K562 (cell line): Measurements from ENCODE around the gene TUBB6. TPM values are rescaled to one million over a fixed set of nuclear protein-coding genes. Genes with fewer than 3 reads are reported as not detected.

Experiments used
- ATAC-seq: fragments of 200-7000 bp; cut with Tn5 transposase; 3 replicates; pipeline ENCODE4 v1.9.1; 2020; ENCODE audit warnings: moderate library complexity
- BruUV-seq: library from RNA; stranded (reverse); fragments of 400-500 nt; replicated peaks from 2 replicates; lab custom pipeline; 2021; lab: Mats Ljungman, UMichigan
- CTCF ChIA-PET: fragments of 300-600 bp; formaldehyde crosslinking; extraction: SDS; loops from one replicate; lab custom pipeline; 2021; ENCODE audit warnings: low intra/inter-chr PET ratio; lab: Yijun Ruan, JAX
- POLR2A ChIA-PET: fragments of 300-600, 350-650 bp; sonication (Branson Sonifier 250); formaldehyde crosslinking; extraction: SDS; loops from one replicate; lab custom pipeline; 2021; ENCODE audit warnings: antibody characterized with exemption, inconsistent platforms; lab: Yijun Ruan, JAX
- DNase-seq, 4 experiments: peaks; one replicate each; pipeline versions ENCODE4 v3.0.0 to v3.0.0-alpha.2; 2011 to 2018; ENCODE audit warnings: low spot score in 3 of 4, mixed read lengths in 3 of 4; ENCODE audit errors: extremely low read depth in 1 of 4
- FAIRE-seq: peaks from 2 replicates; lab custom pipeline; 2011; peaks lifted over from hg19 to GRCh38; lab: Jason Lieb, UNC
- H2AFZ ChIP-seq: 2 replicates; pipeline ENCODE4 v1.6.0; 2011; ENCODE audit warnings: low read depth, low read length, control low read depth, inconsistent platforms
- H3K27ac ChIP-seq: fragments of 200-600 bp; 3 replicates; pipeline ENCODE4 v1.8.0; 2011; ENCODE audit warnings: low read depth, mild to moderate bottlenecking, control low read depth, inconsistent platforms, low read length, moderate library complexity, mixed read lengths; ENCODE audit errors: extremely low read depth
- H3K27me3 ChIP-seq, 2 experiments: fragments of 300-600 bp in 1 of 2; 2 replicates in 1 of 2; 3 replicates in 1 of 2; pipeline versions ENCODE4 v1.6.0 to v1.8.0; 2011; ENCODE audit warnings: inconsistent platforms in 2 of 2, low read length in 2 of 2, mild to moderate bottlenecking in 1 of 2, mixed read lengths in 1 of 2, moderate library complexity in 1 of 2; ENCODE audit not compliant: control insufficient read depth in 2 of 2, insufficient read depth in 2 of 2
- H3K36me3 ChIP-seq: fragments of 300-600 bp; 3 replicates; pipeline ENCODE4 v1.8.0; 2011; ENCODE audit warnings: mild to moderate bottlenecking, low read length, inconsistent platforms; ENCODE audit not compliant: control insufficient read depth, insufficient read depth
- H3K4me1 ChIP-seq, 2 experiments: fragments of 200-600 bp in 1 of 2; replicated peaks in 1 of 2; 2 replicates in 1 of 2; 3 replicates in 1 of 2; pipeline versions ENCODE4 v1.5.1 to v1.8.0; 2011; ENCODE audit warnings: inconsistent platforms in 2 of 2, low read length in 2 of 2, mild to moderate bottlenecking in 1 of 2, mixed read lengths in 1 of 2, moderate library complexity in 1 of 2; ENCODE audit not compliant: control insufficient read depth in 2 of 2, insufficient read depth in 2 of 2
- H3K4me2 ChIP-seq: 2 replicates; pipeline ENCODE4 v1.6.1; 2011; ENCODE audit warnings: low read length, control low read depth, inconsistent platforms, mixed read lengths; ENCODE audit not compliant: insufficient read depth
- H3K4me3 ChIP-seq: fragments of 200-600 bp; sonication (generic), shearing (Covaris generic); 2 replicates; pipeline ENCODE4 v1.5.1; 2016; ENCODE audit warnings: control low read depth, inconsistent platforms
- H3K79me2 ChIP-seq: fragments of 200-600 bp; 3 replicates; pipeline ENCODE4 v1.8.0; 2011; ENCODE audit warnings: low read length, inconsistent platforms; ENCODE audit not compliant: control insufficient read depth, insufficient read depth
- H3K9ac ChIP-seq, 2 experiments: 2 replicates each; pipeline versions ENCODE4 v1.6.0 to v1.6.1; 2011; ENCODE audit warnings: low read depth in 2 of 2, low read length in 2 of 2, control low read depth in 1 of 2, inconsistent platforms in 1 of 2, mild to moderate bottlenecking in 1 of 2, mixed read lengths in 1 of 2; ENCODE audit not compliant: insufficient read depth in 1 of 2
- H3K9me1 ChIP-seq: one replicate; pipeline ENCODE4 v1.6.0; 2011; ENCODE audit warnings: inconsistent platforms, mild to moderate bottlenecking, low read length, moderate library complexity; ENCODE audit not compliant: control insufficient read depth, insufficient read depth
- H3K9me3 ChIP-seq: replicated peaks from 2 replicates; pipeline ENCODE4 v1.5.1; 2011; ENCODE audit warnings: low read depth, low read length, inconsistent platforms; ENCODE audit not compliant: control insufficient read depth, insufficient read depth
- H4K20me1 ChIP-seq: replicated peaks from 2 replicates; pipeline ENCODE4 v1.6.1; 2011; ENCODE audit warnings: low read length, inconsistent platforms, mixed read lengths; ENCODE audit not compliant: control insufficient read depth, insufficient read depth
- GABPB2 ChIP-seq: fragments of 250-450 bp; sonication (Bioruptor Pico); conservative IDR thresholded peaks from 2 replicates; pipeline ENCODE4 v1.5.1; 2021; ENCODE audit warnings: mild to moderate bottlenecking
- JUND ChIP-seq, 2 experiments: IDR thresholded peaks; 2 replicates in 1 of 2; 3 replicates in 1 of 2; pipeline ENCODE4 v1.6.1; 2011; ENCODE audit warnings: borderline replicate concordance in 2 of 2, low read depth in 2 of 2, low read length in 2 of 2, improper control_type of control experiment in 1 of 2, missing biosample characterization in 1 of 2, missing genetic modification characterization in 1 of 2, missing genetic modification reagents in 1 of 2
- LEF1 ChIP-seq: fragments of 450-650 bp; IDR thresholded peaks from 2 replicates; pipeline ENCODE4 v1.6.1; 2016; ENCODE audit warnings: mild to moderate bottlenecking
- MEF2D ChIP-seq: conservative IDR thresholded peaks from 2 replicates; pipeline ENCODE4 v1.6.1; 2016; ENCODE audit warnings: low read depth, missing genetic modification characterization, missing compliant biosample characterization
- NCOA4 ChIP-seq: fragments of 450-650 bp; IDR thresholded peaks from 2 replicates; pipeline ENCODE4 v1.6.1; 2018; ENCODE audit warnings: mild to moderate bottlenecking; ENCODE audit not compliant: partially characterized antibody
- NFE2L1 ChIP-seq: fragments of 450-650 bp; IDR thresholded peaks from 2 replicates; pipeline ENCODE4 v1.6.1; 2016; ENCODE audit warnings: missing genetic modification characterization, low read depth, mild to moderate bottlenecking, missing compliant biosample characterization, moderate library complexity, borderline replicate concordance
- NR2F6 ChIP-seq: fragments of 450-650 bp; formaldehyde crosslinking; IDR thresholded peaks from 2 replicates; pipeline ENCODE4 v1.4.0; 2020; ENCODE audit warnings: mild to moderate bottlenecking
- NR4A1 ChIP-seq, 2 experiments: fragments of 250-450 bp in 1 of 2; fragments of 450-650 bp in 1 of 2; sonication (Bioruptor Pico) in 1 of 2; IDR thresholded peaks; 2 replicates each; pipeline versions ENCODE4 v1.4.0 to v1.6.1; 2016 to 2020; ENCODE audit warnings: mild to moderate bottlenecking in 2 of 2, missing compliant biosample characterization in 1 of 2, missing genetic modification characterization in 1 of 2, moderate library complexity in 1 of 2
- SRSF9 ChIP-seq: fragments of 200-400 bp; formaldehyde crosslinking; IDR thresholded peaks from 2 replicates; pipeline ENCODE4 v1.6.1; 2017; ENCODE audit warnings: low read depth, low read length, borderline replicate concordance
- YBX1 ChIP-seq: fragments of 450-650 bp; IDR thresholded peaks from 2 replicates; pipeline ENCODE4 v1.7.1; 2016; ENCODE audit warnings: mild to moderate bottlenecking
- ZNF23 ChIP-seq: fragments of 250-450 bp; sonication (Bioruptor Pico); IDR thresholded peaks from 2 replicates; pipeline ENCODE4 v1.4.0; 2020; ENCODE audit warnings: mild to moderate bottlenecking
- WGBS: fragments of 100-300 bp; shearing (Covaris generic); methylation state at CpG from one replicate; pipeline ENCODE4 v1.1.6; 2016; ENCODE audit warnings: low coverage, mixed read lengths; ENCODE audit not compliant: insufficient coverage; ENCODE audit errors: missing lambda C conversion rate; 5-methylcytosine and 5-hydroxymethylcytosine counted together
- in situ Hi-C: fragments of 300-500 bp; cut with MboI; formaldehyde crosslinking; loops from 4 replicates; pipeline ENCODE4 v1.15.0; 2018; ENCODE audit warnings: inconsistent platforms, mixed read lengths
- intact Hi-C: fragments of 100-400 bp; cut with micrococcal nuclease; formaldehyde crosslinking; loops from 2 replicates; pipeline ENCODE4 v1.14.2; 2022
- polyA plus RNA-seq, 8 experiments: library from polyadenylated mRNA; depleted of rRNA in 4 of 8; stranded (reverse) in 5 of 8; unstranded in 3 of 8; fragments of >200 nt; fragmentation: Nextera tagmentation in 2 of 8; fragmentation: Illumina TruSeq in 1 of 8; extraction: Ambion mirVana in 2 of 8; extraction: Trizol in 1 of 8; gene quantifications; 2 replicates each; pipeline versions ENCODE4 v1.2.1 to v1.2.3, GENCODE V29; 2011 to 2014; ENCODE audit warnings: inconsistent platforms in 1 of 8, missing spikeins in 1 of 8
- total RNA-seq, 7 experiments: library from RNA; depleted of rRNA in 6 of 7; stranded (reverse); fragments of >200 nt in 6 of 7; fragmentation: Illumina TruSeq in 2 of 7; extraction: Trizol in 2 of 7; gene quantifications; 2 replicates each; pipeline versions ENCODE4 v1.2.1 to v1.2.3, GENCODE V29; 2011 to 2021; ENCODE audit warnings: low replicate concordance in 1 of 7
- TF ChIP-seq, protein P1 (sequence below): fragments of 200-400 bp; formaldehyde crosslinking; IDR thresholded peaks from 2 replicates; pipeline ENCODE4 v1.6.1; 2017; ENCODE audit warnings: mild to moderate bottlenecking, low read depth, low read length, moderate library complexity
- TF ChIP-seq, protein P2 (sequence below): fragments of 200-800 bp; sonication (Bioruptor generic); IDR thresholded peaks from 2 replicates; pipeline ENCODE4 v1.6.1; 2017; ENCODE audit warnings: missing genetic modification characterization, missing compliant biosample characterization
- TF ChIP-seq, protein P3 (sequence below): fragments of 450-650 bp; IDR thresholded peaks from 2 replicates; pipeline ENCODE4 v1.6.1; 2018; ENCODE audit not compliant: partially characterized antibody

The TUBB6 gene
- total and polyA plus RNA-seq, 9 of the 15 experiments (the other 6 are each of a cell fraction or from before 2014, with no cell fraction given): 43.9 to 404 (median 81.1) TPM

DNA sequence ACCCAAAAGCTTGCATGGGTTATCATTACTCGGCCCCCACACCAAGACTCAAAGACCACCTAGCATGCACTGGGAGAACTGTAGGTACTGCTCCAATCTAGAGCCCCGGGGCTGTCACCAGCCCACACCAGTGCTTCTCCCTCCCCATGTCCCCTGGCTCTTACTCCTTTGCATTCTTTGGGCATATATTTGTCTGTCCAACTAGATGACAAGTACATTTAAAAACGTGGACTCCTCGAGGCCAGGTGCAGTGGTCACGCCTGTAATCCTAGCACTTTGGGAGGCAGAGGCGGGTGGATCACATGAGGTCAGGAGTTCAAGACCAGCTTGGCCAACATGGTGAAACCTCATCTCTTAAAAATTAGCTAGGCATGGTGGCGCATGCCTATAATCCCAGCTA lies 61.2 kb downstream of the TUBB6 start (continued):
- TF ChIP-seq, protein P1, sequence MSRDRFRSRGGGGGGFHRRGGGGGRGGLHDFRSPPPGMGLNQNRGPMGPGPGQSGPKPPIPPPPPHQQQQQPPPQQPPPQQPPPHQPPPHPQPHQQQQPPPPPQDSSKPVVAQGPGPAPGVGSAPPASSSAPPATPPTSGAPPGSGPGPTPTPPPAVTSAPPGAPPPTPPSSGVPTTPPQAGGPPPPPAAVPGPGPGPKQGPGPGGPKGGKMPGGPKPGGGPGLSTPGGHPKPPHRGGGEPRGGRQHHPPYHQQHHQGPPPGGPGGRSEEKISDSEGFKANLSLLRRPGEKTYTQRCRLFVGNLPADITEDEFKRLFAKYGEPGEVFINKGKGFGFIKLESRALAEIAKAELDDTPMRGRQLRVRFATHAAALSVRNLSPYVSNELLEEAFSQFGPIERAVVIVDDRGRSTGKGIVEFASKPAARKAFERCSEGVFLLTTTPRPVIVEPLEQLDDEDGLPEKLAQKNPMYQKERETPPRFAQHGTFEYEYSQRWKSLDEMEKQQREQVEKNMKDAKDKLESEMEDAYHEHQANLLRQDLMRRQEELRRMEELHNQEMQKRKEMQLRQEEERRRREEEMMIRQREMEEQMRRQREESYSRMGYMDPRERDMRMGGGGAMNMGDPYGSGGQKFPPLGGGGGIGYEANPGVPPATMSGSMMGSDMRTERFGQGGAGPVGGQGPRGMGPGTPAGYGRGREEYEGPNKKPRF: no peak
- TF ChIP-seq LEF1: no peak
- TF ChIP-seq, protein P2, sequence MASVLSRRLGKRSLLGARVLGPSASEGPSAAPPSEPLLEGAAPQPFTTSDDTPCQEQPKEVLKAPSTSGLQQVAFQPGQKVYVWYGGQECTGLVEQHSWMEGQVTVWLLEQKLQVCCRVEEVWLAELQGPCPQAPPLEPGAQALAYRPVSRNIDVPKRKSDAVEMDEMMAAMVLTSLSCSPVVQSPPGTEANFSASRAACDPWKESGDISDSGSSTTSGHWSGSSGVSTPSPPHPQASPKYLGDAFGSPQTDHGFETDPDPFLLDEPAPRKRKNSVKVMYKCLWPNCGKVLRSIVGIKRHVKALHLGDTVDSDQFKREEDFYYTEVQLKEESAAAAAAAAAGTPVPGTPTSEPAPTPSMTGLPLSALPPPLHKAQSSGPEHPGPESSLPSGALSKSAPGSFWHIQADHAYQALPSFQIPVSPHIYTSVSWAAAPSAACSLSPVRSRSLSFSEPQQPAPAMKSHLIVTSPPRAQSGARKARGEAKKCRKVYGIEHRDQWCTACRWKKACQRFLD (CRISPR knock-in tag): no peak
- TF ChIP-seq NCOA4: no peak
- TF ChIP-seq NFE2L1 (tag): no peak
- TF ChIP-seq, all 486 proteins: peak for 0

DNA sequence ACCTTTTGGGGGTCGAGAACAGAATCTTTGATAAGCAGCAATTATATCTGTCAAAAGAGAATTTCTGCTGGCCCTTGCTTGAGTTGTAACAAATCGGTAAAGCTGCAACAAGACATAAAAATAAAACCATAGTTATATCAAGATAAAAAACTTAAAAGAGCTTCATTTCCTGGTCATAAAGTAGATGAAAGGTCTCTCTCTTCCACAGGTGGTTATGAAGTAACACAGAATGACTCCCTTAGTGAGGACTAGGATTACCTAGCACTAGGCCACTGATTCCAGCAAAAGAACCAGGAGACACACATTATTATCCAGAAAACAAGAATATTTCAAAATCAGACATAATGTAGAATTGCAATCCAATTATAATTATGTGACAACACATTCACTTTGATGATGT lies 63.5 kb downstream of the TUBB6 start:
- ATAC-seq (no peak), FAIRE-seq (no peak), DNase-seq (no peak)
- Histone ChIP-seq H3K27me3 (no peaks in the 10 kb centered on the region), H3K4me3 (no peak overlapping the region), H3K9me3 (no peaks in the 10 kb centered on the region), H3K9me1 (peaks cover 3% of the 10 kb centered on the region), H3K9ac (no peak overlapping the region; a peak in 1 of 4 replicates), H2AFZ (no peak overlapping the region), H4K20me1 (peaks cover 32% of the 10 kb centered on the region), H3K4me2 (no peak overlapping the region), H3K36me3 (peaks cover 71% of the 10 kb centered on the region), H3K27ac (no peak overlapping the region), H3K4me1 (peaks cover 24 to 28% of the 10 kb centered on the region in 2 experiments), H3K79me2 (peaks cover 86% of the 10 kb centered on the region)
- CTCF ChIA-PET: no interaction called here
- 86% methylated on average over 2 of the region's 2 CpGs for WGBS
- in situ Hi-C loops: no loop called here
- POLR2A ChIA-PET: interaction anchor here (0.6 kb wide), 1 partner anchor 591 kb away, joined by 3 read pairs; no protein-coding TSS in a partner anchor
- intact Hi-C loops: no loop called here
- no TSS peak for BruUV-seq
- no peak for TF ChIP-seq MEF2D (tag)
- TF ChIP-seq ZNF23: no peak
- no peak for TF ChIP-seq YBX1
- TF ChIP-seq JUND (IDR thresholded peaks at IDR 0.05; ENCODE audit: borderline replicate concordance, low read depth, low read length): no peak
- no peak for TF ChIP-seq JUND (tag; IDR thresholded peaks at IDR 0.05; ENCODE audit: borderline replicate concordance, low read depth, low read length)
- TF ChIP-seq, protein P3, sequence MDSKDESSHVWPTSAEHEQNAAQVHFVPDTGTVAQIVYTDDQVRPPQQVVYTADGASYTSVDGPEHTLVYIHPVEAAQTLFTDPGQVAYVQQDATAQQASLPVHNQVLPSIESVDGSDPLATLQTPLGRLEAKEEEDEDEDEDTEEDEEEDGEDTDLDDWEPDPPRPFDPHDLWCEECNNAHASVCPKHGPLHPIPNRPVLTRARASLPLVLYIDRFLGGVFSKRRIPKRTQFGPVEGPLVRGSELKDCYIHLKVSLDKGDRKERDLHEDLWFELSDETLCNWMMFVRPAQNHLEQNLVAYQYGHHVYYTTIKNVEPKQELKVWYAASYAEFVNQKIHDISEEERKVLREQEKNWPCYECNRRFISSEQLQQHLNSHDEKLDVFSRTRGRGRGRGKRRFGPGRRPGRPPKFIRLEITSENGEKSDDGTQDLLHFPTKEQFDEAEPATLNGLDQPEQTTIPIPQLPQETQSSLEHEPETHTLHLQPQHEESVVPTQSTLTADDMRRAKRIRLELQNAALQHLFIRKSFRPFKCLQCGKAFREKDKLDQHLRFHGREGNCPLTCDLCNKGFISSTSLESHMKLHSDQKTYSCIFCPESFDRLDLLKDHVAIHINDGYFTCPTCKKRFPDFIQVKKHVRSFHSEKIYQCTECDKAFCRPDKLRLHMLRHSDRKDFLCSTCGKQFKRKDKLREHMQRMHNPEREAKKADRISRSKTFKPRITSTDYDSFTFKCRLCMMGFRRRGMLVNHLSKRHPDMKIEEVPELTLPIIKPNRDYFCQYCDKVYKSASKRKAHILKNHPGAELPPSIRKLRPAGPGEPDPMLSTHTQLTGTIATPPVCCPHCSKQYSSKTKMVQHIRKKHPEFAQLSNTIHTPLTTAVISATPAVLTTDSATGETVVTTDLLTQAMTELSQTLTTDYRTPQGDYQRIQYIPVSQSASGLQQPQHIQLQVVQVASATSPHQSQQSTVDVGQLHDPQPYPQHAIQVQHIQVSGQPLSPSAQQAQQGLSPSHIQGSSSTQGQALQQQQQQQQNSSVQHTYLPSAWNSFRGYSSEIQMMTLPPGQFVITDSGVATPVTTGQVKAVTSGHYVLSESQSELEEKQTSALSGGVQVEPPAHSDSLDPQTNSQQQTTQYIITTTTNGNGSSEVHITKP: no peak
- TF ChIP-seq NR4A1 (CRISPR knock-in tag; IDR thresholded peaks at IDR 0.05): no peak
- TF ChIP-seq NR4A1 (tag; IDR thresholded peaks at IDR 0.05): no peak
- TF ChIP-seq NR2F6: no peak
- TF ChIP-seq GABPB2 (CRISPR knock-in tag): no peak
- TF ChIP-seq SRSF9: no peak
